Left renal cortex interstitium (tissue), 4 donors: ENCODE measurements around the gene MSX2. TPM values are rescaled to one million over a fixed set of nuclear protein-coding genes. Genes with fewer than 3 reads are reported as not detected.
"Not testable (repeated sequence)": the region's sequence is repeated elsewhere in the genome, so short reads cannot be mapped to it uniquely, and the experiment has no call there.

ENCODE experiments used
- DNase-seq, 4 donors: peaks; one replicate each; pipeline ENCODE4 v3.0.0-alpha.2; 2013; ENCODE audit warnings: low read depth in 4 of 4, low spot score in 2 of 4, missing footprints in 1 of 4
- polyA plus RNA-seq, 4 donors: library from polyadenylated mRNA; unstranded; fragments of 120-200 nt; gene quantifications; one replicate each; pipeline ENCODE4 v1.2.1, GENCODE V29; 2013; ENCODE audit not compliant: insufficient read length in 4 of 4

MSX2 gene
- polyA plus RNA-seq, 4 donors = 0.46 to 0.79 (median 0.57) TPM

DNA sequence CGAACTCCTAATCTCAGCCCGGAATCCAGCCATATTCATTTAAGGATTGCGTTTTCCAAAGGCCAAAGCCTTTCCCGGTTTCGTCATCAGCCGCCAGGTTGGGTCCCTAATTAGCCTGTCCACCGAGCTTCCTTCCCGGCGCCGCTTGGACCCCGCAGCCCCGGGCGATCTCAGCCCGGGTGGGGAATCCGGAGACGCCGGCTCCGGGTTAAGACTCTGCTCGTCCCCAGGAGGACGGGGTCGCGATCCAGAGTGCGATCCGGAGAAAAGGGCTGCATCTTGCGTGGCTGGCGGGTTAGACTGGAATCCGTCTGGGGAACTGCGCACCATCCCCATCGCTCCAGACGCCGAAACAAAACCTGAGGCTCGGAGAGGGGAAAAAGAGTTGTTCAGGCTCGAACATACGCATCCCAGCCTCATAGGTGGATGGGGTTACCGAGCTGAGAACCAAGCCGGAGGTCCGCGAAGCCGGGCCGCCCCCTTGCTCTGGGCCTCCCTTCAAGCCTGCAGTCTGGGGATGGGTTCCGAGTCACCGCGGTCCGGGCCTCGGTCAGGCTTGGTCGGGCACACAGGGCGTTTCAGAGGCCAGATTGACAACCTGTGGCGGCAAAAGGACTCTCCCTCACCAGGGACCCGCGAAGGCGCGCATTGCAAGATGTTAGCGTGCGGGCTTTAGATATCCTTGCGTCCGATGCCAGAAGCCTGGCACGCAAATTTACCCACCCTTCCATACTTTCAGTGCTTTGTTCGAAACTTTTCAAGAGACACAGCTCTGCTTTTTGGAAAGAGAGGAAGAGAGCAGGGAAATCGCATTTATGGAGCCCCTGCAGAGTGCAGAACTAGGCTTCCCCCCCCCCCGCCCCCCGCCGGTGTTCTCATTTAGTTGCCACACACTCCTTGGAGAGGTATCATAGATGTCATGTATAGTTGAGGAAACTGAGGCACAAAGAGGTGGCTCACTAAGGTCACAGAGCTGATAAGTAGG, 7.9 kb downstream of the MSX2 start:
- no peak for DNase-seq

DNA sequence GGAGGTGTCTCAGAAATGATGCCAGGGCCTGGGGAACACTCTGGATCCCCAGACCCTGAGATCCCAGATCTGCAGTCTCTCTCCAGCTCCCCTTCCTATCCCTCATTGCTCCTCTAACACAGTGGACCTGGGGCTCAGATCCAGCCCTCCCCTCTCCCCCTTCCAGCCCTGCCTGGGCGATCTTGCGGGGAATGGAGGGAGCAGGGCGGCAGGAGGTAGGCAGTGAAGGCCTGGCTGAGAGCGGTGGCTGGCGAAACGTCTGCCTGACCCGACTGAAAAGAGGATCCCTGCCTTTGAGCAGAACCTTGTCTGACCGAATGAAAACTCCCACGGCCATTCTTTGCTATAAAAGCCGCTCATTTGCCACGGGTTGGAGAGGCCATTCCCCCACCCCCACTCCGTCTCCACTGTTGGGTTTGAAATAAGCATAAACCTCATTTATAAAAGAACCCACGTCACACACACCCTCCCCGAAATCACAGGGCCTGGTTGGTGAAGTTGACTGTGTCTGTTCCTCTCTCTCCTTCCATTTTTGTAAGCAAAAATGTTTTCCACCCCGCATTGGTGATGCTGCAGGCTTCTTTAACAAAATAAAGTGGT, 8.8 kb downstream of the MSX2 start:
- DNase-seq = no peak

DNA sequence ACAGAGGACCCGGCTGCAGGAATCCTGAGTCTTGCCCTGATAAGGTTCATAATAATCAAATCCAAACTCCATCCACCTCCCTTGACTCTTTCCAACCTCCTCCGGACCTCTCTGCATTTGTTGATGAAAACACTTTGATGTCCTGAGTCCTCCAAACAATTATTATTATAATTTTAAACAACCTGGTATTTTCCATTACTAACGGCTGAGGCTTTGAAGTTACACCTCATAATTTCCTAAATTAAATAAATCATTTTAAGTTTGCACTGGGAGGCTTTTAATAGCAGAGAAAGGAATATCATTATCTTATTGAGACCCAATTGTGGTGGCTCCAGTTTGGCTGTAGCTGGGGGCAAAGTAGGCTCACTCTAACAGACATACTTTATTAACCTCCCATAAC, 9.5 kb downstream of the MSX2 start:
- DNase-seq = no peak

DNA sequence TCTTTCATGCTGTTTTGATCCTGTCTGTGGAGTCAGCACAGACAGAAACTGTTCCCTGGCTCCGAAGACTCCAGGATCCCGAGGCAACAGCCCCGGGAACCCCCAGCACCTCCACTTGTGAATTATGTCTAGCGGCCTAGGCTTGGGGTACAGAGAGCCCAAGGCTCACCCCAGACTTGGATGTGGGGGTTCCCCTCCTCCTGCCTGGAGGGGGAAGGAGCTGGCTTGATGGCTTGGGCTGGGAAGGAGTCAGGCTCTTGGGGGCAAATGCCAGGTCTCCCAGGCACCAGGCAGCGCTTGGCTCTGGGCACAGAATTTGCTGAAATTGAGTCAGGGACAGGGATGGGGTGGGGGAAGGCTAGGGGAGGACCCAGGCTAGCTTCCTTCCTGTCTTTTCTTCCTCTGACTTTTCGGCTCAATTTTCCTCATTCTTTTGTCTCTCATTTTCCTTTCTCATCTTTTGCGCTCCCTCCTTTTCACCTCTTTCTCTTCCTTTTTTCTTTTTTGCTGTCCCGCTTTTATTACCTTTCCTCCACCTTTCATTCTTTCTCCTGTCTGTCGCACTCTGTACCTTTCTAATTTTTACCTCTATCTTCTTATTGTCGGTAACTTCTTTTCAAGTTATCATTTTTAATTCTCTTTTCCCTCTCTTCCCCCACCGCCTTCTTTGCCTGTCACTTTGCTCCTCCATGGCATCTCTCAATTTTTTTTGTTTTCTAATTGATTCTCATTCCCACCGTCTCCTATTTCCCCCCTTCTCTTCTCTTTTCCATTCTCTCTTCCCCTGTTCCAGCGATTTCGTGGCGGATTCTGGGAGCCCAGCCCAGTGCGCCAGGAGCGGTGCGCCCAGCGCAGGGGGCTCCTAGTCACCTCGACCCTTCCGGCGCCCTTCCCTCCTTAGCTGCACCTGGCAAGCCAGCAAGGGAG, 10.5 kb downstream of the MSX2 start:
- DNase-seq = no peak

DNA sequence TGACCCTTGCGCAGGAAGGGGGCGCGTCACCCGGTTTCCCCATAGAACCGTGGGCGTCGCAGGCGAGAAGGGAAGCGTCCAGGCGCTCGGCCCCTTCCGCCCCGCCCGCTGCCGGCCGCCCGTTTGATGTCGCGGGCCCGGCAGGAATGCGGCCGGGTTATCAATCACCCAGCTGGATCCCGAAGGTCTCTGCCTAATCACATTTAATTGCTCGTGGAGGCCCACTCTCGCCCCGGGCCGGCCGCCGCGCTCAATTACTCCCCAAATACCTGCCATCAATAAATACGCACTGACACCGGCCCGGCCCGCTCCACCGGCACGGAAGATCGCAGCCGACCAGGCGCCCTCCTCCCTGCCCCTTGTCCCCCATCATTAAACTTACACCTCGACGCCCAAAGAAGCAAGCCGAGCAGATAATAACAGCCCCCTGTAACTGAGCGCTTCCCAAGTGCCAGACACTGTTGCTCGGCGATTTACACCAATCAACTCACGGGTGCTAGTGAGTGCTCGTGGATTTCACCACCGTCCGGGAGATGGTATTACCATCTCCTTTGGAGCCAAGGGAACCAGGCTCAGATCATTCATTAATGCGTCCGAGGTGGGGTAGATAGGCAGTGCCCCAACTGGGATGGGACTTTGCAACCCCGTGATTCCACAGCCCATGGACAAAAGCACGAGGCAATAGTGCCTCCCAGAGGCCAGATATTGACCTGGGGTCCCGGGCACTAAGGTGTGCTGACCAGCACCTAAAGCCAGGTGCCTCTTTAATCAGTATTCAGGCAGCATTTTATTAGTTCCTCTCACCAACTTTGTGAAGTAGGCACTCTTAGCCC, 11.3 kb downstream of the MSX2 start:
- no peak for DNase-seq

DNA sequence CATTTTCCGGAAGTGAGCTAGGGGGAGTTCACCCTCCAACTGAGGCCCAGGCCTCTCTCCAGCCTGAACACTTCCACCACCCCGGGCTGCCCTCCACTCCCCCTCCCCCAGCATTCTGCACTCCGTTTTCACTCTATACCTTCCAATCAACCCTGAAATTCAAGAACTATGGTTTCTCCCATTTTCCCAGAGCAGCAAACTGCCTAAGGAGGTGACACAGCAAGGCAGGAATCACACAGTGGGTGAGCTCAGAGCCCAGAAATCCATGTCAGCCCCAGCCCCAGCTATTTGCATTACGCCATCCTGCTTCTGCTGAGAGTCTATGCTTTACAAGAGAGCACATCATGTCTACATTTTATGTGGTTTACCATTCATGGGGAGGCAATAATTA, 11.9 kb downstream of the MSX2 start:
- no peak for DNase-seq

DNA sequence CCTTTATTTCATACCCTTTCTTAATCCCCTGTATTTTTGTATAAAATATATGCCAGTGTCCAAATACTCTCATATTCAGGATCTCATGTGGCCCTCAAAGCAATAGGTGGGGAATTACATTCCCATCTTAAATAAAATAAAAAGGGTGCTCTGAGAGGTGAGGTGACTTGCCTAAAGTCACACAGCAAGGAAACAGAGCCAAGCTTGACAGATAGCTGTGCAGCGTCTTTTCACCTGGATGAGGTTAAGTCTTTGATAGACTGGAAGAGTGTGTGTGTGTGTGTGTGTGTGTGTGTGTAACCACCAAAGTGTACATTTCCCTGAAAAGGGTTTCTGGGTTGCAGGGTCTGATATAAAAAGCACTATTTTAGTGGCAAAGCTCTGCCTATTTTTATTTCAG, 12.4 kb downstream of the MSX2 start:
- no peak for DNase-seq

DNA sequence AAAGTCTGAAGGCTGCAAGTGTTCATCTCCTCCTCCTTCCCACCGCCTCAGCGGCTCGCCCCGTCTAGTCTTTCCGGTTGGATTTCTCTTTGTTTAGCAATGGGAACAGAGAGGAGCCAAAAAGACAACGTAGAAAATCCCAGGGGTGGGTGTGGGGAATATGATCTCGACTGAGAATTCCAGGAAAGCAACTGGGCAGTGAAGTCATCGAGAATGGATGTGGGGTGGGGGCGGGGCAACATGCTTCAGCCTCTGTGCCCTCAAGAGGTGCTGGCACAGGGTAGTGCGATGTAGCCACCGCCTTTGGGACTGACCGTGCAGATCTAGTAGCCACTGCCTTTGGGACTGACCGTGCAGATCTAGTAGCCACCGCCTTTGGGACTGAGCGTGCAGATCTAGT, 12.9 kb downstream of the MSX2 start:
- no peak for DNase-seq

DNA sequence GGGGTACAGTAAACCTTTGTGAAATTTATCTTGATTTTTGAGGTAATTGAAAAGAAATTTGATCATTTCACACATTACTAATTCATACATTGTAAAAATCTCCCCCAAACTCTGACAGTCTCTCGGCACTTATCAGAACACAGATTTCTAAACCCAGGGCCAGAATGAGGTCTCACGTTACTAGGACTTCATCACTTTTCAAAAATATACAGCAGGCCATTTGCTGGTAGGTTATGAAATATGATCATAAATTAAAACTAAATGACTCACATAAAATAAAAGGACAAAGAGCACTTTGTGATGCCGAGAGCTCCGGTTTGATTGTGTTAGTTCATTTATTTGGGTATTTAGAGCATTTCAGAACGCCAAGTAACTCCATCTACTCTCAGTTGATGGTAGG, 17.0 kb downstream of the MSX2 start:
- DNase-seq = no peak

DNA sequence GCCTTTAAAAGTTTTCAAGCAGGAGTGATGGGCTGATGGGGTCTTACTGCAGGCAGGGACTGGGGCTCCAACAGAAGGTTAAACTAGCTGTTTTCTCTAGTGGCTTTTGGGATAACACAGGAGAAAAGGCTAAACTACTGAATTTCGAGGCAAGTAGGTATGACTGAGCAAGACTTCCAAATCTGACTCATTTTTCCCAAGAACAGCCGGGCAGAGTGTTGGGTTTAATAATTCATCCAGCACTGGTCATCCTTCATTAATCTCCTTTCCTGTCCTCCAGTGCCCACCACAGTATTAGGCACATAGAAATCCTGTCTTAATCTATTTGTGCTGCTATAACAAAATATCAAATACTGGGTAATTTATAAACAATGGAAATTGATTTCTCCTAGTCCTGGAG, 20.5 kb downstream of the MSX2 start:
- DNase-seq = no peak

DNA sequence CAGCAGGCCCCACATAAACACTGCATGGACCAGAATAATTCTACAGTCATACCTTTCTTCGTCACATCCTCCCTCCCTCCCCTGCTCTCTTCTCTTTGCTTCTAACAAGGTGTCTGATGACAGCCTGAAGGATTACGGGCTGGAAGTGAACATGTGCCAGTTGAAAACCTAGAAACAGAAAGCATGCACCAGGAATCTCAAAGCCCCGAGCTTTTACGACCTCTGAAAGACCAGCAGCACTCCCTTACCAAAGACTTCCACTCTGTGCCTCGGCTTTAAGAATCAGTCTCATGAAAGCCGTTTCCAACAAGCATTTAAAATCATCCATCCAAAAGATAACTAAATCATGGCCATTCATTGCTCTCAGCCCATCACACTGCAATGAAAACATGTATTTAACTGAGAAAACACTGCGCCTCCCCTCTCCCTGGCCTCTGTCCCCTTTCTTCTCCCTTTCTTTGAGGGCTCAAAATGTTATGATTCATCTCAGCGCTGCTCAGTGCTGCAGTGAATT, 21.3 kb downstream of the MSX2 start:
- no peak for DNase-seq

DNA sequence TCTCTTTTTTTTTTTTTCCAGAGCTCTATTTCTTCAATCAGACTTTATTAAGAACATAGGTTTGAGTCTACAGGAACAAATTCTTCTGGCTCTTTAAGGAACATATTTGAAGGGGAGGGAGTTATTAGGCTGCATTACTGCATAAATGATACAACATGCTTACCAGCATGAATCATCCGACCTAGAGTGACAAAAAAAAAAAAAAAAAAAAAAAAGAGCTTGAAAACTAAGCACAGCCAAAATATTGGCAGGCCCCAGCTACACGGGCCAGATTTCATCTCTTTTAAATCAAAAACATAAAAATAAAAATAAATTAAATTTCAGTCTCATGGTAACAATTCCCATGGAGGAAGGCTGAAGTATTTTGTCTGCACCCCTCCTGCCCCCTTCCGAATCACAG, 26.3 kb downstream of the MSX2 start:
- DNase-seq = no peak

DNA sequence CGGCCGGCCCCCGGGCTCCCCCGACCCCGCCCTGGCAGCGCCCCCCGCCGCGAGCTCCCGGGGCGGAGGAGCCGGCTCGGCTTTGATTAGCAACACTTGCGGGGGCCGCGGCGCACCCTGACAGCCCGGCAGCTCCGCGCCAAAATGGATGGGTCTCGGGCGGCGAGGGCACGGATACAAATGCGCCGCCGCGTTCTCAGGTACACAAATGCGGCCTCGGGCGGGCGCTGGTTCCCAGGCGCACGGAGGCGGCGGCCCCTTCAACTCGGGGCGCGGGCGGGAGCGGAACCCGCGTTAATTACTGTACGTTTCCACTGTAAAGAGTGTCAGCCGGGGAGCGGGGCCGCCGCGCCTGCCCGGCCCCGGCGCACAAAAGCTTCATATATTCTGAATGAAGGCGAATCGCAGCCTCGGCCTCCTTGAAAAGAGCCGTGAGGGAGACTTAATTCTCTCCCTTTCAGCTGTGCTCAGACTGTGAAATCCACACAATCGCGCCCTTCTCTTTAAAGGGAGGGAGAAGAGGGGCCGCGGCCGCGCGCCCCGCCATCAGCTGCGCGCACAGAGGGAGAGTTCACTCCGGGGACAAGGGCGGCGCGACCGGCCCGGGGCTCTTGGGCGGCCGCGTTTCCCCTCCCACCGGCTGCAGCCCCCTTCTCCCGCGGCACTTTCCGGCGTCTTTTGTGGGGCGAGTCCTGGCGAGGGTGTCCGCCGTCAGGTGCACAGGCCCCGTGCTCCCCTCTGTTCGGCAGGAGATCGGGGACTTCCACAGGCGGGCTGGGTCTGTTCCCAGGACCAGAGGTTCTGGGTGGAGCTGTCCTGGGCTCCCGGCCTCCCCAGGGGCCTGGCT, 27.0 kb downstream of the MSX2 start:
- DNase-seq = no peak

DNA sequence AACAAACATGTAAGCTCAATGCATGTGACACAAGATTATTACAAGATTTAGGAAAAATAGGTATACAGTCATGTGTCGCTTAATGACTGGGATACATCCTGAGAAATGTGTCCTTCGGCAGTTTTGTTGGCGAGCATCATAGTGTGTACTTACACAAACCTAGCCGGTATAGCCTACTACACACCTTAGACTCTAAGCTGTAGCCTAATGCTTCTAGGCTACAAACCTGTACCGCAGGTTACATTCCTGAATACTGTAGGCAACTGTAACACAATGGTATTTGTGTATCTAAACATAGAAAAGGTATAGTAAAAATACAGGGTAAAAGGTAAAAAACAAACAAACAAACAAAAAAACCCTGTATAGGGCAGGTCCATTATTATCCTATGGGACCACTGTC, 27.7 kb downstream of the MSX2 start:
- DNase-seq = no peak

DNA sequence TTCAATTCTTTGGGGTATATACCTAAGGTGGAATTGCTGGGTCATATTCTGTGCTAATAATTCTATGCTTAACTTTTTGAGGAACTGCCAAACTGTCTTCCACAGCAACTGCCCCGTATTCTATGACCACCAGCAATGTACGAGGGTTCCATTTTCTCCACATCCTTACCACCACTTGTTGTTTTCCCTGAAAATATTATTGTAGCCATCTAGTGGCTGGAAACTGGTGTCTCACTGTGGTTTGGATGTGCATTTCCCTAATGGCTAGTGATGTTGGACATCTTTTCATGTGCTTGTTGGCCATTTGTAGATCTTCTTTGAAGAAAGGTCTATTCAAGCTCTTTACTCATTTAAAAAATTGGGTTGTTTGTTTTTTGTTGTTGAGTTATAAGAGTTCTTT, 30.7 kb downstream of the MSX2 start:
- DNase-seq = no peak

DNA sequence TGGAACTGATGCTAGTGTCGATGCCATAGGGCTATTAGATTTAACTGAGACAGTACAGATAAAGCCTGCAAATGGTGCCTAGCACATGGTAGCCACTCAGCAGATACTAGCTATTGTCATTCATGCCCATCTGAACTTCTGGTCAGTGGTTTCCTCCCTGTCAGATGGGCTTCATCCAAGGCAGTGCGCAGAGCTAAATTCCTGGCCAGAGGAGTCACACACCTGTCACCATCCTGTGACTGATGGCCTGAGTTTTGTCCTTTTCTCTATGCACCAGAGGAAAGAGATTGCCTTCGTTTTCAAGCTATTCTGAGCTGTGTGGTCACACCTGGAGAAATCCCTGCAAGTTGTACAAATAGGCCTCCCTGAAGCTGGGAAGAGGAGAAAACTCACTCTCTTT, 34.7 kb downstream of the MSX2 start:
- DNase-seq = no peak

DNA sequence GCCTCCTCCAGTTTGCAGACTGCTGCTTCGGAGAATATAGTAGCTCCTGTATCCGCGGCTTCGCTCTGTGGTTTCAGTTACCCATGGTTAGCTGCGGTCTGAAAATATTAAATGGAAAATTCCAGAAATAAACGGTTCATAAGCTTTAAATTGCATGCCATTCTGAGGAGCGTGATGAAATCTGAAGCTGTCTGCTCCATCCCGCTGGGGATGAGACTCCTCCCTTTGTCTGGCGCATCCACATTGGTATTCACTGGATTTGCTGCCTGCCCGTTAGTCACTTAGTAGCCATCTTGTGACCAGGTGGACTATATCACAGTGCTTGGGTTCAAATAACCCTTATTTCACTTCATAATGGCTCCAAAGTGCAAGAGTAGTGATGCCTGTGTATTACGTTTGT, 36.3 kb downstream of the MSX2 start:
- DNase-seq = no peak

DNA sequence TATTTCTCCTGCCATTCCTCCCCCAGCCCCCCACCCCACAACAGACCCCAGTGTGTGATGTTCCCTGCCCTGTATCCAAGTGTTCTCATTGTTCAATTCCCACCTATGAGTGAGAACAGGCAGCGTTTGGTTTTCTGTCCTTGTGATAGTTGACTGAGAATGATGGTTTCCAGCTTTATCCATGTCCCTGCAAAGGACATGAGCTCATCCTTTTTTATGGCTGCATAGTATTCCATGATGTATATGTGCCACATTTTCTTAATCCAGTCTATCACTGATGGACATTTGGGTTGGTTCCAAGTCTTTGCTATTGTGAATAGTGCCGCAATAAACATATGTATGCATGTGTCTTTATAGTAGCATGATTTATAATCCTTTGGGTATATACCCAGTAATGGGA, 37.0 kb downstream of the MSX2 start:
- DNase-seq = not testable (repeated sequence)

DNA sequence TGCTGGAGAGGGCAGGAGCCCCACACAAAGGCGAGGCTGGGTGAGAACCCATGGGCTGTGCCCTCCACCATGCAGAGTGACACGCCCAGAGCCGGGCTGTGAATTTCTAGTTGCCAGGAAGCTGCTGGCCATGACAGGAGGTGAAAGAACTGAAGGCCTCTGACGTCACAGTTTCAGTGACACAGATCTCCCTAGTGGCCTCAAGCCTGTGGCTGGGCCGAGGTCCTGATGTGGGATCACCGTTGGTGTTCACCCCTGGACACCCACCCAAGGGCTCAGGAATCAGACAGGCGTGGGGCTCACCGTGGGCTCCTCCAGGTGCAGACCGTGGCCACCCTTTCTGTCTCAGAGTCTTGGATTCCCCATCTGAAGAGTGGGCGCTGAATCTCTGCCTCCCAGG, 39.9 kb downstream of the MSX2 start:
- DNase-seq = no peak
